UCSD-AML1 (cell line): Measurements from ENCODE around the gene AMOTL2.

ENCODE experiments used
- DNase-seq: peaks from one replicate; lab custom pipeline; 2025; ENCODE audit not compliant: unreplicated experiment; lab: John Stamatoyannopoulos, UW

Gene AMOTL2

GRCh38 chr3:134374105-134374790 is at the start of gene AMOTL2:
TSS of gene AMOTL2 (minus strand) at chr3:134374447. CDS start at chr3:134371433, 3,014 bp downstream.
- DNase-seq, result peak; percentile 67

GRCh38 chr3:134423153-134423552 is 48.9 kb upstream of the AMOTL2 start:
- no peak for DNase-seq

GRCh38 chr3:134419960-134420321 is 45.7 kb upstream of the AMOTL2 start:
- DNase-seq, result no peak

- DNase-seq, result no peak
These were observed 45.1 kb upstream of the AMOTL2 start for GRCh38 chr3:134419214-134419959.

GRCh38 chr3:134409041-134409440 is 34.8 kb upstream of the AMOTL2 start:
- no peak for DNase-seq

- no peak for DNase-seq
These were observed 33.0 kb upstream of the AMOTL2 start for GRCh38 chr3:134407239-134407625.

GRCh38 chr3:134406331-134407238 is 32.3 kb upstream of the AMOTL2 start:
- DNase-seq, result no peak

- DNase-seq, result no peak
These were observed 30.2 kb upstream of the AMOTL2 start for GRCh38 chr3:134404366-134404885.

GRCh38 chr3:134397755-134398154 is 23.5 kb upstream of the AMOTL2 start:
- no peak for DNase-seq

- no peak for DNase-seq
These were observed 20.9 kb upstream of the AMOTL2 start for GRCh38 chr3:134395103-134395502.

- DNase-seq, result no peak
These were observed 20.1 kb upstream of the AMOTL2 start for GRCh38 chr3:134394380-134394779.

GRCh38 chr3:134393074-134393473 is 18.8 kb upstream of the AMOTL2 start:
- DNase-seq, result no peak

- DNase-seq, result no peak
These were observed 18.2 kb upstream of the AMOTL2 start for GRCh38 chr3:134392336-134392983.

GRCh38 chr3:134389865-134390264 is 15.6 kb upstream of the AMOTL2 start:
- no peak for DNase-seq

- no peak for DNase-seq
These were observed 14.7 kb upstream of the AMOTL2 start for GRCh38 chr3:134388788-134389485.

GRCh38 chr3:134388292-134388691 is 14.0 kb upstream of the AMOTL2 start:
- DNase-seq, result no peak

- DNase-seq, result no peak
These were observed 13.0 kb upstream of the AMOTL2 start for GRCh38 chr3:134387293-134387692.

- no peak for DNase-seq
These were observed 10.7 kb upstream of the AMOTL2 start for GRCh38 chr3:134384963-134385362.

- no peak for DNase-seq
These were observed 7.7 kb upstream of the AMOTL2 start for GRCh38 chr3:134381831-134382442.

GRCh38 chr3:134381076-134381475 is 6.8 kb upstream of the AMOTL2 start:
- no peak for DNase-seq
